Glomerular visceral epithelial cell (primary cell): ENCODE data around the gene SCFD2.
"Not testable (repeated sequence)": the region's sequence is repeated elsewhere in the genome, so short reads cannot be mapped to it uniquely, and the experiment has no call there.

Experiments
- DNase-seq: peaks from one replicate; pipeline ENCODE4 v3.0.0-alpha.2; 2016; ENCODE audit errors: extremely low spot score

SCFD2 gene

GRCh38 chr4:53103481-53103880 lies 262.4 kb downstream of the SCFD2 start:
- DNase-seq, result no peak

DNA sequence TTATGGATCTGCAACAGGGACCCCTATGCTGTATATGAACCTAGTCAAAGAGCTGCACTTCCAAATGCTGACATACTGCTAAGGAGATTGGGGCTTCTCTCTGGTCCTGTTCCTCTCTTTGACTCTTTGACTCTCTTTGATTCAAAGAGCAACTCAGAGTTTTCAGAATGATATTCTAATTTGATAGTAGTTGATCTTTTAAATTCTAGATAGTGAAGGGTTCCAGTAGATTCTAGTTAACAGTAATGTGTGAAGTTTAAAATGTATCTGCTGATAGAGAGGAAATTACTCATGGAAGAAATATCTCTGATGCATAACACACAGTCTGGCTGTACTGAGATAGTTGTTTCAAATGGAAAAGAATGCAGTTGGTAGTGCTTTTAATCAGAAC lies 264.7 kb downstream of the SCFD2 start:
- DNase-seq, result peak; percentile 30

- DNase-seq, result peak; percentile 7
These were observed 265.2 kb downstream of the SCFD2 start for GRCh38 chr4:53100501-53101190.

DNA sequence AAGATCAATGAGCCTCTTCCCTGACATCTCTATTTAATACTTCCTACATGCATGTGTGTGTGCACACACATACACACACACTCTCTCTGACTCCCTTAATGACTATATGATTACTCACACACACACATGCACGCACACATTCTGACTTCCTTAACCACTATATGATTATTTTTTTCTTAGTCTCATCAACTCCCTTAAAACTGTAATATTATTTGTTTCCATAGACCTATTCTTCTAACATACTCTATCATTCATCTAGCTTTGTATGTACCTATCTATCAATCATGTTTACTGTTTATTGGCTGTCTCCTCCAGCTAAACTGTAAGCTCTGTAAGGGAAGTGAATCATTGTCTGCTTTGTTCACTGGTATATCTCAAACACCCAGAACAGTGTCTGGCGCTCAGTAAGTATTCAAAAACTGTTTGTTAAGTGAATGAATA lies 267.2 kb downstream of the SCFD2 start:
- peak; percentile 31 for DNase-seq

- no peak for DNase-seq
These were observed 271.8 kb downstream of the SCFD2 start for GRCh38 chr4:53094040-53094439.

- DNase-seq, result no peak
These were observed 275.7 kb downstream of the SCFD2 start for GRCh38 chr4:53089936-53090729.

GRCh38 chr4:53088152-53088551 lies 277.7 kb downstream of the SCFD2 start:
- DNase-seq, result no peak

DNA sequence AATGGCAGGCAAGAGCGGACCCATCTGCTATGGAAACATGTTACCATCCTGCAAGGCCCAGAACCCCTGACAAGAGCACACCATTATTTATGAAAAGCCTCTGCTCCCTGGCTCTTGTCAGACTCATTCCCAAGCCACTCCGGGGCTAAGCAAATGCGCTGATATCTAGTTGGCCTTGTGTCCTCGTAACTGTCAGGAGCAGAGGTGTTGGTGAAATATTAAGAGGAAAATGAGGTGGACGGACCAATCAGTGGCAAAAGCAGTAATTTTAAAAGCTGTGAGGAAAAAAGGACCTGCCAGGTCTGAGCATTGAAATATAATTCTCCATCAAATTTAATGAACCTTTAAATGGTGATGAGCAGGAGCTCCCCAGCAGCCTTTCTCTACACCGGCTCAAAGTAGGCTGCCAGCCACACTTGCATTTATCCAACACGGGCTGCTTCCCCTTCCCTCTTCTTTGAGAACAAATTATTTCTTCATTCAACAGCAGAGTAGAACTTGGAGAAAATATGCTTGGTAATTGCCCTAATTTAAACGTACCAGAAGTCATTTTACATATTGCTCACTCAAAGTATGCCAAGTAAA lies 289.4 kb downstream of the SCFD2 start:
- DNase-seq, result no peak

DNA sequence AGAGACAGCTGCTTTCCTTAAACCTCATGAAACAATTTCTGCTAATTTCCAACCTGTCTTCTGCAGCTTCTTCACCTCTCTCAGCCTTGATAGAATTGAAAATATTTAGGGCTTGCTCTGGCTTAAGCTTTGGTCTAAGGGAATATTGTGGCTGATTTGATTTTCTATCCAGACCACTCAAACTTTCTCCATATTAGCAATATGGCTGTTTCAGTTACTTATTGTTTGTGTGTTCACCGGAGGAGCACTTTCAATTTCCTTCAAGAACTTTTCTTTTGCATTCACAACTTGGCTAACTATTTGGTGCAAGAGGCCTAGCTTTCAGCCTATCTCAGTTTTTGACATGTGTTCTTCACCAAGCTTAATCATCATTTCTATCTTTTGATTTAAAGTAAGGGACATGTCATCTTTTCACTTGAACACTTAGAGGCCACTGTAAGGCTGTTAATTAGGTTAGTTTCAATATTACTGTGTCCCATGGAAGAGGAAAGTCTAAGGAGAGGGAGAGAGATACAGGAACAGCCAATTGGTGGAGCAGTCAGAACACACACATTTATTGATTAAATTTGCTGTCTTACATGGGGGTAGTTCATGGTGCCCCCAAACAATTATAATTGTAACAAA lies 290.6 kb downstream of the SCFD2 start:
- no peak for DNase-seq

DNA sequence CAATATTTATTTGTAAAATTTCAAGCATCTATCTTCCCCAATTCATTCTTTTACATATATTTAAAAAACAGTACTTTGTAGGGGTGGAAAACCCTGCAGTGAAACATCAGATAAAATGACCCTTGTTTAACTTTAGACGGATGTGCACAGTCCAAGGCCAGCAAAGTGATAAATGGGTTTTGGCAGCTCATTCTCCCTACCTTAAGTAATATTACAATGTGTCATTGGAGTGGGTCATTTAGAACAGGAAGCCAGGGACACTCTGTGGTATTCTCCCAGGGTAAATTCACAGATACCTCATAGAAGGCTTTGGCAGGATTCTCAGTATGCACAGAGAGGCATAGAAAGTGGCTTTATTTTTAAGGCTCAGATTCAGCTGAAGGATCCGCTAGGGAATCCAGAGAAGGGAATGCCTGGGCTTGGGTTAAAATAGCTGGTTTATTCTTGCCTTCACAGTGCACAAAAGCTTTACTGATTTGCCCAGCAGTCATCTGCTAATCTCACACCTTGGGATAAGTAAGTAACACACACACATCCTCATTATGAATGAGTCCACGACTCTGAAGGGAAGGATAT lies 297.0 kb downstream of the SCFD2 start:
- DNase-seq, result no peak

GRCh38 chr4:53067125-53067802 lies 298.6 kb downstream of the SCFD2 start:
- no peak for DNase-seq

GRCh38 chr4:53066155-53066554 lies 299.7 kb downstream of the SCFD2 start:
- DNase-seq, result no peak

DNA sequence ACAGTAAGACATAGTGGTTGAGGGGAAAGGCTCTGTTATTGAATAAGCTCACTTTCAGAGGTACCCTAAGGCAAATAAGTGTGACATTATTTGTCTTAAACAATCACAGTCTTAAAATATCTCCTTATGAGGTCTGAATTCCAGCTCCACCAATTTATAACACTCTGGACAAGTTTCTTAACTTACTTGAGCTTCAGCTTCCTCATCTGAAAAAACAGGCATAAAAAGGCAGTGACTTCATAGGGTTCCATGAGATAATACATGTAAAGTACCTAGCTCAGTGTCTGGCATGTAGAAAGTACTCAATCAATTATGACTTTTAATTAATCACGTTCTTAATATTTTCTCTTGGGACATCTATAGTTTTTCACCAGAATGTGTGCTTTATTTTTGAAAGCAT lies 301.3 kb downstream of the SCFD2 start:
- no peak for DNase-seq

DNA sequence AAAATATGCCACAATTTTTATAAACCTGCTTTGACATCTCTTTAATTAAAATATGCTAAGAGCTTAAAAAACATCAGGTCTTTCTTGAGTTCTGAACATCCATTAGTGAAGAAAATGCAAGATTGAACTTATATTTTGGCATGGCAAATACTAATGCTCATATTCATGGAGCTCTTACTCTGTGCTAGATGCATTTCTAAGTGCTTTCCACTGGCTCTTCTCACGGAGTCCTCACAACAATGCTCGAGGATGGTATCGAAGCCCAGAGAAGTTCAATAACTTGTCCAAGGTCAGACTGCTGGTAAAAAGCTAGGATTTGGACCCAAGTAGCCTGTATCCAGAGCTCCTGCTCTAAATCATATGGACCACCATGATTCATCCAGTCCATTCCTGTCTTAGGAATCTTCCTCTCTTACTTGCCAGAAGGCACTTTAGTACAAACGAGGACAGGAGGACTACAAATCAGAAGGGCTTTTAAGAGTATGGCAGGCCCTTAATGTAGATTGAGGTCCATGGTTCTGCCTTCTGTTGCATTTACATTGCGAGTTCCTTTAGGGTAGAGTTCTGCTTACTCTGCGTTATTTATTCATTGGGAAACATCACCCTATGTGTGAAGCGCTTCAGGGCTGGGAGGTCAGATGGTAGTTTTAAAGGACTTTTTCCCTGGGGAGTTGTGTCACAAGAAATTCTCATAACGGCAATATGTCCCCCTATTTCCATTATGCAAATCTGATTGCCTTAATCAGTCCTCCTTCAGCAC lies 304.6 kb downstream of the SCFD2 start:
- DNase-seq, result no peak

DNA sequence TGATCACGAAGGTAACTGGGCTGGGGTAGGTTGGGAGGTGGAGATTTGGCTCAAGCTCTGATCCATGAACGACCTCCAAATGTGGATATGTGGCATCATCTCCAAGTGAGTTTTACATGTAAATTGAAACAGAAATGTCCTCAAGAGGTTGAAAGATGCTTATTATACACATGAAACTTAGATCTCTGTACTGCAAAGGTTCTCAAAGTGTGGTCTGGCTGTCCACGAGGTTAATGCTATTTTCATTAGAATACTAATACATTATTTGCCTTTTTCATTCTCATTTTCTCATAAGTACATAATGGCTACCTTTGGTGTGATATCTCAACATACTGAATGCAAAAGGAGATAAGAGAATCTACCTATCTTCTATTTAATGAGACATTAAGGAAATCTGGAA lies 305.6 kb downstream of the SCFD2 start:
- no peak for DNase-seq

DNA sequence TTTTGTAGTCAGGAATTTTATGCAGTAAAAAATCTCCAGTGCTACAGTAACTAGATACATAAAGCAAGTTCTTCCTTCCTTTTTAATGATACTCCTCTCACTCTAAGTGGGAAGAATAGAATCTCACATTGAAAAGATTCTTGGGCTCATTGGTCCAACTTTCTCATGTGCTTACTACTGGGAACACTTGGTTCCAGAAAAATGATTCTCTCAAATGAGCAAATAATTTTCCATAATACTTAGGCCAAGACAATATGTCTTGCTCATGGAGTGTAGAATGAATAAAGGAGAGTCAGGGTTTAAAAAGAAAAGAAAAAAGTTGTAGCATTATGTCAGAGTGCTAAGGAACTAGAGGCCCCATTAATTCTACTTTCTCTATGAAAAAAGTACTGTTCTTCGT lies 306.0 kb downstream of the SCFD2 start:
- no peak for DNase-seq

- no peak for DNase-seq
These were observed 306.6 kb downstream of the SCFD2 start for GRCh38 chr4:53059256-53059655.

DNA sequence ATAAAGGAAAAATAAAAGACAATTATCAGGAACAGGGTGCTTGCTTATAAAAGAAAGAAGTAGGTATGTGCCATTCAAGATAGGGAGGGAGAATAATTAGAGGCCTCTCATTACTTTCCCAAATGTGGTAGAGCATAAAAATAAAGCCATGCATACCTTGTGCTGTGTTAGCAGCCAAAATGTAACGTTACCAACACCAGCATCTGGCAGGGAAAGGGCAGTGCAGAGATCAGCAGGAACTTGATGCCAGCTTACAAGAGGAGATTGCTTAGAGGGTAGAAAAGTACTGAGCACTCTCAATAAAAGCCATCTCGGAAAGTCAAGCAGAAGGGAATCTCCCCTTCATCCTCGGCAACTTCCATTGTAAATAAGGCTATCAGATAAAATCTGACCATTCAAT lies 308.2 kb downstream of the SCFD2 start:
- DNase-seq, result no peak

DNA sequence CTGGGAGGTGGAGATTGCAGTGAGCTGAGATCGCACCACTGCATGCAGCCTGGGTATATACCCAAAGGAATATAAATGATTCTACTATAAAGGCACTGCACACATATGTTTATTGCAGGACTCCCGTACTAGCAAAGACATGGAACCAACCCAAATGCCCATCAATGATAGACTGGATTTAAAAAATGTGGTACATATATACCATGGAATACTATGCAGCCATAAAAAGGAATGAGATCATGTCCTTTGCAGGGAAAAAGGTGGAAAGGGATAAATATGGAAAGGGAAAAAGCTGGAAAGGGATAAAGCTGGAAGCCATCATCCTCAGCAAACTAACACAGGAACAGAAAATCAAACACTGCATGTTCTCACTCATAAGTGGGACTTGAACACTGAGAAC lies 308.8 kb downstream of the SCFD2 start:
- DNase-seq, result not testable (repeated sequence)

GRCh38 chr4:53055716-53056403 lies 310.0 kb downstream of the SCFD2 start:
- no peak for DNase-seq
